Measurements from ENCODE around the gene ERO1A. TPM values are rescaled to one million over a fixed set of nuclear protein-coding genes. Genes with fewer than 3 reads are reported as not detected.
"Not testable (repeated sequence)": the region's sequence is repeated elsewhere in the genome, so short reads cannot be mapped to it uniquely, and the experiment has no call there.

Gene ERO1A
- total RNA-seq, 4 donors from 2014 or later: 172 to 1,512 (median 404) TPM

DNA sequence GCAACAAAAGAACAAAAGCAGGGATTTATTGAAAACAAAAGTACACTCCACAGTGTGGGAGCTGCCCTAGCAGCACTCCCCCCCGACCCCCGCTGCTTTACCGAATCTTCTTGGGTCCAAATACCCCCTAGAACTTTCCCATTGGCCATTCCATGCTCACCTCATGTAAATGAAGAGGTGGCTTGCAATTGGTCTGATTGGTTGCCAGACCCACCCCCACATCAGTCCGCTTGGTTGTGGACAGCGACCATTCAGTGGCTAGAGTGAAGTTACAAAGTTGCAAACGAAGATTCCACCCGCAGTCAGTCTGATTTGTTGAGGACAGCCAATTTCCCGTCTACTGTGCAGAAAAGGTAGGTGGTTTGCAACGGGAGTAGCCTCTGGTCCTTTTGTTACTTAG is 38.5 kb upstream of the ERO1A start:
- Histone ChIP-seq H3K27ac (no peak overlapping the region), H3K27me3 (no peaks in the 10 kb centered on the region), H3K4me1 (peaks cover 0 to 34% (median 9%) of the 10 kb centered on the region in 3 donors), H3K36me3 (peaks cover 0 to 26% (median 0%) of the 10 kb centered on the region in 3 donors), H3K9me3 (no peaks in the 10 kb centered on the region), H3K4me3 (no peak overlapping the region)
- TF ChIP-seq, protein P1, sequence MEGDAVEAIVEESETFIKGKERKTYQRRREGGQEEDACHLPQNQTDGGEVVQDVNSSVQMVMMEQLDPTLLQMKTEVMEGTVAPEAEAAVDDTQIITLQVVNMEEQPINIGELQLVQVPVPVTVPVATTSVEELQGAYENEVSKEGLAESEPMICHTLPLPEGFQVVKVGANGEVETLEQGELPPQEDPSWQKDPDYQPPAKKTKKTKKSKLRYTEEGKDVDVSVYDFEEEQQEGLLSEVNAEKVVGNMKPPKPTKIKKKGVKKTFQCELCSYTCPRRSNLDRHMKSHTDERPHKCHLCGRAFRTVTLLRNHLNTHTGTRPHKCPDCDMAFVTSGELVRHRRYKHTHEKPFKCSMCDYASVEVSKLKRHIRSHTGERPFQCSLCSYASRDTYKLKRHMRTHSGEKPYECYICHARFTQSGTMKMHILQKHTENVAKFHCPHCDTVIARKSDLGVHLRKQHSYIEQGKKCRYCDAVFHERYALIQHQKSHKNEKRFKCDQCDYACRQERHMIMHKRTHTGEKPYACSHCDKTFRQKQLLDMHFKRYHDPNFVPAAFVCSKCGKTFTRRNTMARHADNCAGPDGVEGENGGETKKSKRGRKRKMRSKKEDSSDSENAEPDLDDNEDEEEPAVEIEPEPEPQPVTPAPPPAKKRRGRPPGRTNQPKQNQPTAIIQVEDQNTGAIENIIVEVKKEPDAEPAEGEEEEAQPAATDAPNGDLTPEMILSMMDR (IDR thresholded peaks at IDR 0.05): no peak
- no peak for TF ChIP-seq POLR2A (IDR thresholded peaks at IDR 0.05)
- intact Hi-C loops (cut with DNase I): no loop called here
- no peak for DNase-seq
- 91 to 96% methylated on average over 9 of the region's 9 CpGs for WGBS, 2 donors

GRCh38 chr14:52730709-52731111 is 35.4 kb upstream of the ERO1A start:
- peaks cover 0 to 56% (median 0%) of the 10 kb centered on the region in 3 donors for H3K36me3 ChIP-seq
- H3K27ac ChIP-seq: peak overlapping the region; percentile 93 to 96 (median 96)
- peaks cover 0 to 31% (median 6%) of the 10 kb centered on the region in 3 donors for H3K4me1 ChIP-seq
- intact Hi-C loops (cut with DNase I): no loop called here
- no peak for DNase-seq
- WGBS, 2 donors: 2% methylated on average over 7 to 11 of the region's 11 CpGs
- no peaks in the 10 kb centered on the region for H3K9me3 ChIP-seq
- H3K4me3 ChIP-seq: peak overlapping the region; percentile 75 to 99 (median 94)
- no peaks in the 10 kb centered on the region for H3K27me3 ChIP-seq
- no peak for TF ChIP-seq POLR2A (IDR thresholded peaks at IDR 0.05)
- TF ChIP-seq, protein P1 (IDR thresholded peaks at IDR 0.05): no peak

- H3K27me3 ChIP-seq: no peaks in the 10 kb centered on the region
- peak within 1 kb of the TSS; percentile 93 to 96 (median 96) for H3K27ac ChIP-seq
- H3K4me3 ChIP-seq: peak within 1 kb of the TSS; percentile 75 to 99 (median 94)
- H3K36me3 ChIP-seq: peaks cover 0 to 62% (median 0%) of the 10 kb centered on the region in 3 donors
- 0% methylated on average over 25 of the region's 72 CpGs; no CpG with 5 or more reads in 1 of the 2 donors for WGBS, 2 donors
- TF ChIP-seq POLR2A (IDR thresholded peaks at IDR 0.05): peak in 3 of 4 donors; percentile 63 to 91 (median 87)
- TF ChIP-seq, protein P1 (IDR thresholded peaks at IDR 0.05): peak; percentile 30 to 53 (median 46)
- H3K9me3 ChIP-seq: no peaks in the 10 kb centered on the region
- peaks cover 0 to 25% (median 6%) of the 10 kb centered on the region in 3 donors for H3K4me1 ChIP-seq
- peak; percentile 96 for DNase-seq
- intact Hi-C loops (cut with DNase I): no loop called here
Observed at GRCh38 chr14:52729925-52730708, 34.8 kb upstream of the ERO1A start, which contains the start of gene STYX. TSS of gene STYX (plus strand) at chr14:52730166. CDS start at chr14:52730475, 309 bp downstream.

- no peaks in the 10 kb centered on the region for H3K9me3 ChIP-seq
- intact Hi-C loops (cut with DNase I): no loop called here
- H3K27me3 ChIP-seq: no peaks in the 10 kb centered on the region
- 1 to 4% methylated on average over 4 of the region's 8 CpGs for WGBS, 2 donors
- no peak for DNase-seq
- H3K27ac ChIP-seq: peak overlapping the region; percentile 93 to 96 (median 96)
- peaks cover 0 to 65% (median 0%) of the 10 kb centered on the region in 3 donors for H3K36me3 ChIP-seq
- H3K4me1 ChIP-seq: peaks cover 0 to 24% (median 6%) of the 10 kb centered on the region in 3 donors
- no peak for TF ChIP-seq POLR2A (IDR thresholded peaks at IDR 0.05)
- TF ChIP-seq, protein P1 (IDR thresholded peaks at IDR 0.05): no peak
- H3K4me3 ChIP-seq: peak overlapping the region; percentile 75 to 99 (median 94)
Observed at GRCh38 chr14:52729585-52729924, 34.2 kb upstream of the ERO1A start.

DNA sequence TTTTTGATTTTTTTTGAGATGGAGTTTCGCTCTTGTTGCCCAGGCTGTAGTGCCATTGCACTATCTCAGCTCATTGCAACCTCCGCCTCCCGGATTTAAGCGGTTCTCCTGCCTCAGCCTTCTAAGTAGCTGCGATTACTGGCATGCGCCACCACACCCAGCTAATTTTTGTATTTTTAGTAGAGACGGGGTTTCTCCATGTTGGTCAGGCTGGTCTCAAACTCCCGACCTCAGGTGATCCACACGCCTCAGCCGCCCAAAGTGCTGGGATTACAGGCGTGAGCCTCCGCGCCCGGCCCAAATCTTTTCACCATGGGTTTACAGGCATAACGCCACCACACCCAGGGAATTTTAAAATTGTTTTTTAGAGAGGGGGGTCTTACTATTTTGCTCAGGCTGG is 33.7 kb upstream of the ERO1A start:
- H3K9me3 ChIP-seq; H3K27me3 ChIP-seq; DNase-seq; intact Hi-C loops (cut with DNase I): not testable (repeated sequence)
- peaks cover 0 to 24% (median 6%) of the 10 kb centered on the region in 3 donors for H3K4me1 ChIP-seq
- peaks cover 0 to 65% (median 0%) of the 10 kb centered on the region in 3 donors for H3K36me3 ChIP-seq
- 88 to 98% methylated on average over 12 to 15 of the region's 15 CpGs for WGBS, 2 donors
- peak overlapping the region in 2 of 4 donors; percentile 95 to 96 for H3K27ac ChIP-seq
- peak overlapping the region in 1 of 4 donors; percentile 95 for H3K4me3 ChIP-seq

DNA sequence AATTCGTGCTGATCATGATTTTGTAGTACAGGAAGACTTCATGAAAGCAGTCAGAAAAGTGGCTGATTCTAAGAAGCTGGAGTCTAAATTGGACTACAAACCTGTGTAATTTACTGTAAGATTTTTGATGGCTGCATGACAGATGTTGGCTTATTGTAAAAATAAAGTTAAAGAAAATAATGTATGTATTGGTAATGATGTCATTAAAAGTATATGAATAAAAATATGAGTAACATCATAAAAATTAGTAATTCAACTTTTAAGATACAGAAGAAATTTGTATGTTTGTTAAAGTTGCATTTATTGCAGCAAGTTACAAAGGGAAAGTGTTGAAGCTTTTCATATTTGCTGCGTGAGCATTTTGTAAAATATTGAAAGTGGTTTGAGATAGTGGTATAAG is 32.2 kb upstream of the ERO1A start:
- Histone ChIP-seq H3K36me3 (peaks cover 0 to 67% (median 0%) of the 10 kb centered on the region in 3 donors), H3K4me1 (peaks cover 0 to 22% (median 6%) of the 10 kb centered on the region in 3 donors)
- DNase-seq; H3K9me3 ChIP-seq; H3K27me3 ChIP-seq; intact Hi-C loops (cut with DNase I); H3K27ac ChIP-seq; H3K4me3 ChIP-seq: not testable (repeated sequence)
- WGBS, 2 donors: 92 to 98% methylated on average over 2 of the region's 2 CpGs

Measured in esophagus squamous epithelium (tissue), 5 donors.